Measurements from ENCODE around the gene MEGF10.

The MEGF10 gene

GRCh38 chr5:127375544-127376091 lies 85.0 kb downstream of the MEGF10 start:
- DNase-seq: no peak

- no peak for DNase-seq
Observed at GRCh38 chr5:127377651-127378050, 87.1 kb downstream of the MEGF10 start.

- no peak for DNase-seq
Observed at GRCh38 chr5:127385936-127386335, 95.3 kb downstream of the MEGF10 start.

DNA sequence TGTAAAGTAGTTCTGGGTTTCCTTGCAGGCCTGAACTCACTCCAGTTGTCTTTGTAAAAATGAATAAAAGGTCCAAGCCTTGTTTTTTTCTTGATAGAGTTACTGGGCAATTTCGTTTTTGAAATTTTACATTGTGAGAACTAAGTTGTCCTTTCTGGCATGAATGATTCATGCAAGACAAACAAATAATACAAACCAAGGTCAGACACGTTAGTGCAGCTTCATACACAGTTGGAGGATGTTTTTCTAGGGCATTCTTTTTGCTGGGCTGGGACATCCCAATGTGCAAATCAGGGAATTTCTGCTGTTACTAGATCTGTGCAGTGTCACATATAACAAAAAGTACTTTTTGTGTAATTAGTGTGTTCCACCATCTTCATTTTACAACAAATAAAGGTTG lies 96.0 kb downstream of the MEGF10 start:
- no peak for DNase-seq

DNA sequence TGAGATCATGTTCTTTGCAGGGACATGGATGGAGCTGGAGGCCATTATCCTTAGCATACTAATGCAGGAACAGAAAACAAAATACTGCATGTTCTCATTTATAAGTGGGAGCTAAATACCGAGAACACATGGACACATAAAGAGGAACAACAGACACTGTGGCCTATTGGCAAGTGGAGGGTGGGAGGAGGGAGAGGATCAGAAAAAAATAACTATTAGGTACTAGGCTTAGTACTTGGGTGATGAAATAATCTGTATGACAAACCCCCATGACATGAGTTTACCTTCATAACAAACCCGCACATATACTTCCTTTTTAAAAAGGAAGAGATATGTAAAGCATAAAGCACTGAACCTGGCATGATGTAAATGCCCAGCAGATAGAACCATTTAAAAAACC lies 99.0 kb downstream of the MEGF10 start:
- DNase-seq: no peak

DNA sequence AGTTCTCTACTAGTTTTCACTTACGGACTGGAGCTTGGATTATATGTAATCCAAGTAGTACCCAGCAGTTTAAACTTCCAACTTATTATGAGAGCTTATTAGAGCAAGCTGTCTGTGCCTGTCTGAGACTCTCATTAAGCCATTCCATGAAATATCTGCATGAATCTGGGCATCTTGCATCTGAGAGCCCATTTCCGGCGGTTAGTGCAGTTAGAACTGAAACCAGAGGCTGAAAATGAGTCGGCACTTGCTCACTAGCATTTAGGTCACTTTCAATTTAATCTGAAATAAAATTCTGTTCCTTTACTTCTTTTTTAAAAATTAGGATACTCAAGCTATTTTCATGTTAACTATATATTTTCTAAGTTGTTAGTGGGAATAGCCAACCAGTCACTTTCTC lies 102.2 kb downstream of the MEGF10 start:
- DNase-seq: no peak

DNA sequence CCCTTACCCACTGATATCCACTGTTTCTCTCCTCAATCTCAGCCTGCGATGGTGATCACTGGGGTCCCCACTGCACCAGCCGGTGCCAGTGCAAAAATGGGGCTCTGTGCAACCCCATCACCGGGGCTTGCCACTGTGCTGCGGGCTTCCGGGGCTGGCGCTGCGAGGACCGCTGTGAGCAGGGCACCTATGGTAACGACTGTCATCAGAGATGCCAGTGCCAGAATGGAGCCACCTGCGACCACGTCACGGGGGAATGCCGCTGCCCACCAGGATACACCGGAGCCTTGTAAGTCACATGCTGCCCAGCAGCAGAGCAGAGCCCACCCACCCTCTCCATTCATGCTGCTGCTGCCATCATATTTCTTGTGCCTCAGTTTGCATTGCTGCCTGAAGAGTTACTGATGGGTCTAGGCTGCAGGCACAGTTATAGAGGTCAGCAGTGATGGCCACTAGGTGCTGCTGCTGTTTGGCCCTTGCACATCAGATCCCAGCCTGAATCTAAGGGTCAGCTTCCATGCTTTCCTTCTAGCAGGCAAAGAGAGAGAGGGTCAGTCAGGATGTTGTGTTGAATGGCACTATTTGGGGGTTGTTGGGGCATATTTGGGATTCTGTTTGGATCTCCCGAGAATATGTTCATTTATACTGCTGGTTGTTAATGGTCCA lies 106.0 kb downstream of the MEGF10 start:
- no peak for DNase-seq

DNA sequence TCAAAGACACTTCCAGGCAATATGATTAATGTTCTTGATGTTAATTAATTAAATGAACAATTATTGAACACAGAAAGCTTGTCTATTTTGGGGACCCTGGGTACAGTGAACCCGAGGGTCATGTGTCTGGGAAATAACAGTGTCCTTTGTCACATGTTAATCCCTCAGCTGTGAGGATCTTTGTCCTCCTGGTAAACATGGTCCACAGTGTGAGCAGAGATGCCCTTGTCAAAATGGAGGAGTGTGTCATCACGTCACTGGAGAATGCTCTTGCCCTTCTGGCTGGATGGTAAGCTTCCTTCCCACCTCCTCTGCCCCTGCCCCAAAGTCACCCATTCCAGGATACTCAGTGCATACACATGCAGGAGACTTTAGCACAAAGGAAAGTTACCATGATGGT lies 107.9 kb downstream of the MEGF10 start:
- DNase-seq: no peak

GRCh38 chr5:127399068-127399467 lies 108.5 kb downstream of the MEGF10 start:
- DNase-seq: no peak

DNA sequence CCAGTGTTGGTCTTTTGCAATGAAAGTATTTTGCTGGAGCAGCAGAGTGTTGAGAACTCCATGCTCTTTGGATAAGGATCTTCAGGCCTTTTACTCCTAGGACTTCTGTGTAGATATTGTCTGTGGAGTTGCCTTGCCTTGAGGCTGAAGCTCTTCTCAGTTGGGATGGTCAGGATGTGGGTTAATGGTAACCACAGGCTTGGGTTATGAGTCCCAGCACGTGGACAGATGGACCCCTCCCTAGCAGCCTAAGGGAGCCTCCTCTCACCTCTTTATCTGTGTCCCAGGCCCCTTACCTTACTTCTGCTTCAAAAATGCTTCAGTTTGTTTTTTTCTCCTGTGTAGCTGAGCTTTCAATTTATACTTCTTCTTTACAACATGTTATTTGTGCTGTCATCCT lies 109.9 kb downstream of the MEGF10 start:
- DNase-seq: no peak

DNA sequence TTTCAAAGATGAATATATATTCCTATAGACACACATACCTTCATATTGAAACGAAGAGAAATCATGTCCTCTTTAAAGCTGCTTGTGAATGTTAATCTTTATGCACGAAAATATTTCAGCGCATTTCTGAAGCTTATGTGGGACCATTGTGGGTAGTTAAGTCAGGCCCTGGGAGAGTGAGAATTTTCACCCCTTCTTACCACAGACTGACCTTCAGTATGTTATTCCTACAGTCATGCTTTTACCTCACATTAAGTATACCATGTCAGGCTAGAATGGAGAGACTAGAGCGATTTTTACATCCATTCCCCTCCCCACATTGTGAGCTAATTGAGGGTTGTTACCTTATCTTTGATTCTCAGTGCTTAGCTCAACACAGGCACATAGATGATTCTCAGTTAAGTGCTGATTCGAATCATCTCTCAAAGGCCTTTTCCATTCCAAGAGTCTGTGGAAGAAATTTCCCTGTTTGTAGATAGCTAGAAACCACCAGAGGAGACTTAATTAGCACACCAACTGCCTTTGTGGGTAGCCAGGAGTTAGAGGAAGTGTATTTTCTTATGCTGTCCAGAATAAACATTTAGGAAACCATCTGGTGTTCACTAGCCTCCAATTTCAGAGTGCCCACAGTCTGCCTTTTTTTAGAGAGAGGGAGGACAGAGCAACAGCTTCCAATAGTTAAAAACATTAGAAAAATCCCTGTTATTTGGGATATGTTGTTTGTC lies 110.5 kb downstream of the MEGF10 start:
- DNase-seq: no peak

DNA sequence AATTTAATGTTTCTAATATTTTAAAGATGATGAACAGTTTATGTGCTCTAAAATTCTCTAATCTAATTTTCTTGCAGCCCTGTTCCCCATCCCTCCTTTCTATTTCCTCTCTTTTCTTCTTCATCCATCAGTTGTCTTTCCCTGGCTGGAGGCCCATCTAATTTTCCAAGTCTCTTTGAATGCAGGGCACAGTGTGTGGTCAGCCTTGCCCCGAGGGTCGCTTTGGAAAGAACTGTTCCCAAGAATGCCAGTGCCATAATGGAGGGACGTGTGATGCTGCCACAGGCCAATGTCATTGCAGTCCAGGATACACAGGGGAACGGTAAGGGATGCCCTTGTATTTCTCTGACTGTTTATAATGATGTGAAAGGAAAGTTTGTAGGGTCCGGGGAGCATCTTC lies 111.8 kb downstream of the MEGF10 start:
- no peak for DNase-seq

DNA sequence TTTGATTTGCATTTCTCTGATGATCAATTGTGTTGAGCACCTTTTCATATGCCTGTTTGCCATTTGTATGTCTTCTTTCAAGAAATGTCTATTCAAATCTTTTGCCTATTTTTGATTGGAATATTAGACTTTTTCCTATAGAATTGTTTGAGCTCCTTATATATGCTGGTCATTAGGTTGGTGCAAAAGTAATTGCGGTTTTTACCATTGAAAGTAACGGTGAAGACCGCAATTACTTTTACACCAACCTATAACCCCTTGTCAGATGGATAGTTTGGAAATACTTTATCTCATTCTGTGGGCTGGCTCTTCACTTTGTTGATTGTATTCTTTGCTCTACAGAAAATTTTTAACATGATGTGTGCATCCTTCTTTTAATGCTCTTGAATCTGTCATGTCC lies 113.6 kb downstream of the MEGF10 start:
- DNase-seq: no peak

- no peak for DNase-seq
Observed at GRCh38 chr5:127406326-127407121, 115.9 kb downstream of the MEGF10 start.

- no peak for DNase-seq
Observed at GRCh38 chr5:127409246-127409917, 118.8 kb downstream of the MEGF10 start.

GRCh38 chr5:127409921-127410675 lies 119.5 kb downstream of the MEGF10 start:
- DNase-seq: no peak

- no peak for DNase-seq
Observed at GRCh38 chr5:127410959-127411358, 120.4 kb downstream of the MEGF10 start.

GRCh38 chr5:127411381-127411780 lies 120.8 kb downstream of the MEGF10 start:
- no peak for DNase-seq

DNA sequence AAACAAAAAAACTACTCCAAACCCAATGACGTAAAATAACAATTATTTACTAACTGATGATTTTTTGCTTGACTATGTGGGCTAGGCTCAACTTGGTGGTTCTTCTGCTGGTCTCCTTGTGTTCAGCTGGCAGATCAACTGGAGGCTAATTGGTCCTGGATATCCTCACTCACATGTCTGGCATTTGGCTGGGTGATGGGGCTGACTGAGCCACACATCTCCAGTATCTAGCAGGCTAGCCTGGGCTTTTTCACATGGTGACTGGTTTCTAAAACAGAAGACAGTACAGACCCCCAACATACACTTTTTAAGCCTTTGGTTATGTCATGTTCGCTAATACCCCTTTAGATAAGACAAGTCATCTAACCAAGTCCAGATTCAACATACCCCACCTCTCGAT lies 122.1 kb downstream of the MEGF10 start:
- no peak for DNase-seq

- DNase-seq: no peak
Observed at GRCh38 chr5:127415034-127415433, 124.4 kb downstream of the MEGF10 start.

DNA sequence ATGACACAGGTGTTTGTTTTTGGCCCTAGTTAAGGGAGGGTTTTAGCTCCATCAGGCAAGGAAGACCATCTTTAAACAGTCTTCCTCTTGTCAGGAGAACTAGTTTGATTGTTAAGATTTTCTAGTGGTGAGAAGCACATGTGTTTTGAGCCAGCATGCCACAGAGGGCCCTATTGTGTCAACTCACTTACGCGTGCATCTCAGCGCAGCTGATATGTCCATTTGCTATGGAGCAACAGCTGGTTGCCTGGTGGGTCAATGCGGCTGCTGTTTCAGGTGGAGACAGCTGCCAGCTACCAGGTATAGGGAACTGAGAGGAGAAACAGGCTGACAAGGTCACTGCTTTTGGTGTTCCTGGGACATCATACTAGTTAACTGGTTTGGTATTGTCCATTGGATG lies 126.3 kb downstream of the MEGF10 start:
- no peak for DNase-seq

- peak; percentile 62 for DNase-seq
Observed at GRCh38 chr5:127417528-127417927, 126.9 kb downstream of the MEGF10 start.

Data from femur (tissue), 1 donor.